Renal cortical epithelial cell (primary cell): Measurements from ENCODE around the gene UROC1. TPM values are rescaled to one million over a fixed set of nuclear protein-coding genes. Genes with fewer than 3 reads are reported as not detected.

Source experiments
- DNase-seq: peaks from one replicate; pipeline ENCODE4 v3.0.0-alpha.2; 2011; ENCODE audit warnings: low read depth
- total RNA-seq: library from RNA; depleted of rRNA; stranded (reverse); fragments of >200 nt; gene quantifications from 2 replicates; pipeline ENCODE4 v1.2.3, GENCODE V29; 2014

Gene UROC1
- total RNA-seq, 1 donor from 2014 or later, result not detected

- DNase-seq, result no peak
Measured at GRCh38 chr3:126495786-126496185, 21.8 kb downstream of the UROC1 start.

- DNase-seq, result no peak
Measured at GRCh38 chr3:126494970-126495230, 22.7 kb downstream of the UROC1 start.

DNA sequence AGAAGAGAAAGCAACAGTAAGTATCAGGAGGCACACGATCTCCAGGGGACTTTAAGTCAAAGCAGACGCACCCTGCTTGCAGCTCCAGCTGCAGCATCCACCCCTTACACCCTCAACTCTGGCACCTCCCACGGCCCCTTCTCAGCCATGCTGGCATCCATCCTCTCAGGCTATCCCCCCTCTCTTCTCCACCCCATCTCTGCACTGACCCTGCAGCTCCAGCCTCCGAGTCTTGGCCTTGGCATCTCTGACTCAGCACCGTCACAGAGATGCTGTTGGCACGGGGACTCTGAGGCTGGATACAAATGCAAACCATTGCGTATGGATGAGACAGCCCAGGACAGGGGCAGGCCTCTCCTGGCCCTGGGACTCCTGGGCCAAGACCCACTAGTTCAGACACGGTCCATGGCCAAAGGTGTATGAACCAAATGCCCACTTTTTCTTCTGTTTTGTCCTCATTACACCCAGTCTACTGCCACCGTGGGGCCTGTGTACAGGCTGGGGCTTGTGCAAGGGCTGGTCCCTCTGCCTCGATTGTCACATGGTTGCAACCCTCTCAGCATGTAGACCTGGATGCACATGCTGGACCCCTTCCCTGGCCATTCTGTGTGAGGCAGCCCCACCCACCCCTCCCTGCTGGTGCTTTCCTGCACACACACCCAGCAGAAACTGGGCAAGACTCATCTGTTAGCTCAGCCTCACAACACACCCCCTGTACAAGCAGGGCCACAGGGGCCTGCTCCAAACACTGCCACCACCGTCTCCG, 23.2 kb downstream of the UROC1 start:
- no peak for DNase-seq

- no peak for DNase-seq
Measured at GRCh38 chr3:126493739-126494138, 23.8 kb downstream of the UROC1 start.

DNA sequence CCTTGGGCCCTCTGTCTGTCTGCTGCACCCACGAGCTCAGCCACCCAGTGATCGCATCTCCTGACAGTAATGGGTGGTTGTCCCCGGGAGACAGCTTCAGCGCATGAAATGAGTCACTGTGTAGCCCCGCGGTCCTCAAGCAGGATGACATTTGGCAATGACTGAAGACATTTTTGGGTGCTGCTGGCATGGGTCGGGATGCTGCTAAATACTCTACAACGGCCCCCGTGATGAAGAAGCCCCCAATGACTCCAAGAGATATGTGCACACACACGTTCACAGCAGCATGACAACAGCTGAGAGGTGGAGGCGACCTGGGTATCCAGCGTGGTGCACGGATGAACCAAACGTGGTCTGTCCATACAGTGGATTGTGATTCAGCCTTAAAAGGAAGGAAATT, 24.5 kb downstream of the UROC1 start:
- no peak for DNase-seq

- DNase-seq, result no peak
Measured at GRCh38 chr3:126491221-126492013, 26.2 kb downstream of the UROC1 start.

GRCh38 chr3:126490619-126491018, 27.0 kb downstream of the UROC1 start:
- no peak for DNase-seq

DNA sequence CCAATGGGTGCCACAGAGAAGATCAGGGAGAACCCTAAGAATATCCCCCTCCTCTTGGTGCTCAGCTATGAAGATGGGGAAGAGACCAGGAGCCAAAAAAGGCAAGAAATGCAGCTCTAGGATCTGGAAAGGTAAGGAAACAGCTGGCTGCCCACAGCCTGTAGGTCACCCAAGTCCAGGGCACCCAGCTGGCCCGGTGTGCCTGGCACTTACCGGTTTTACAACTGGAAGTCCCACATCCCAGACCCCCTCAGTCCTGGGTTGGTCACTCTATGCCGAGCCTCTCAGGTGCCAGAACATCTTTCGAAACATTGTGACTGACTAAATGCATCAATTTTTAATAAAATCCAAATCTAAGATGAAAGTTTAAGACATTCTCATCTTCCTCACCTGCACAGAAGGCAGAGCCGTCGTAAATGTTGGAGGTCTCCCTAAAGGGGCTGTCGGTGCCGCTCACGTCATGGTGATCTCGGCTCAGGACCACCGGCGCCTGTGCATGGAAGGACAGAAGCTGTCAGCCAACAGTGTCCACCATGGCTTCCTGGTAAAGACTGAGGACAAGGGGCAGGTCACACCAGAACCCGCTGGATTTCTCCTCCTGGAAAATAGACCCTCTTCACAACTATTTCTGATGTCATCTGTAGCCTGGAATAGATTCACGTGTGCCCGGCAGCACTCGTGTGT, 28.5 kb downstream of the UROC1 start:
- no peak for DNase-seq

DNA sequence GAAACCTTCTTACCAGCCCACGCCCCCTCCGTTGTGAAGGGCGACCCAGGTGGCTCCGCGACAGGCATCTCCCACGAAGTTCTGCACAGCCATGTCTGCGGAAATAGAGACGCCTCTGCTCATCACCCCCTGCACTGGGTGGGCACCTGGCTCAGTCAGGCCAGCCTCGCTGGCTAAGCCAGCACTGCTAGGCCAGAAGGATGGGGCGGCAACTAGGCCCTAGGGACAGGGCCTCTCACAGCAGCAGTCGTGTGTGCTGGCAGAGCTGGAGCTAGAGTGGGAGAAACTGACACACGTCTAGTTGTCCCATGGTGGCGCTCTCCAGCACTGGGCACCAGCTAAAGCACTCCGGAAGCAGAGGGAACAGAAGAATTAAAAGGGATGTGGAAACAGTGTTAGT, 29.4 kb downstream of the UROC1 start:
- DNase-seq, result no peak

DNA sequence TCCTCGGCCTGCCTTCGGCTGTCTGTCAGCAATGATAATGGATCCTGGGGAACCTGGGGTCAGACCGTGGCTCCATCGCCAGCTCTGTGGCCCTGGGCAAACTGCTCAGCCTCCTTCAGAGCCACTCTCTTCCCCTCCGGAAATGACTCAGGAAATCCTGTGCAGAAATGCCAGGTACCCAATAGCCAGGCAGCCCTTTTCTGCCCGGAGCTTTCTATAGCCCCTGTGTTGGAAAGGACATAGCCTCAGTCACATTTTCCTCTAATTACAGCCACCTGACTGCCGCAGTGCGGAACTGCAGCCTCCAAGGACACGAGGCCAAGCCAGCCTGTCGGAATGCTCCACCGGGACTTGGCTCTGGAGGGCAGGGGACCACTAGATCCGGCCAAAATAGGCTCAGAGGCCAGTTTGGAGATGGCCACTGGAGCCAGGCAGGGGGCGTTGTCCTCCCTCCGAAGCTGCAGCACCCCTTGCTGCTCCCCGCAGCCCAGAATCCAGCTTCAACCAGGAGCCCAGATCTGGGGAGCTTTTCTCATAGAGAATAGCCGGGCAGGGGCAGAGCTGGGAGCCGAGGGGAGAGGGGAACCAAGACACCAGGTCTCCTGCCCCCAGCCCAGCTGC, 30.3 kb downstream of the UROC1 start:
- DNase-seq, result peak; percentile 48

GRCh38 chr3:126486360-126486847, 31.2 kb downstream of the UROC1 start:
- no peak for DNase-seq

DNA sequence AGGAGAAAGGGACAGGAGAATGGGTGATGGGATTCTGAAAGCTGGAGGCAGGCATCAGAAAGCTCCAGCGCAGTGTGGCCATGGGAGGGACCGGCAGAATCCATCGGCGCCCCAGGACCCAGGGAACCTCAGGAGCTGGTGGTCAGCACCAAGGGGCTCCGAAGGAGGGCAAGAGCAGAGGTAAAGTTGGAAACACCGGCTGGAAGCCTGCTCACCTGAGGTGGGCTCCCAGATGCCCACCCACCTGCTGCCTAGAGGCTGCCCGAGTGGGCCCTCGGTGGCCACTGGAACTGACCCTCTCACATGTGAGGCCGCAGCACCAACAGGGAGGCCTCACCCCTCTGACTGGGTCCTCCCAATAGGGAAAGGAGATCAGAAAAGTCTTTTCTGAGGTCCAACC, 31.6 kb downstream of the UROC1 start:
- no peak for DNase-seq

GRCh38 chr3:126485176-126485897, 32.2 kb downstream of the UROC1 start:
- no peak for DNase-seq

DNA sequence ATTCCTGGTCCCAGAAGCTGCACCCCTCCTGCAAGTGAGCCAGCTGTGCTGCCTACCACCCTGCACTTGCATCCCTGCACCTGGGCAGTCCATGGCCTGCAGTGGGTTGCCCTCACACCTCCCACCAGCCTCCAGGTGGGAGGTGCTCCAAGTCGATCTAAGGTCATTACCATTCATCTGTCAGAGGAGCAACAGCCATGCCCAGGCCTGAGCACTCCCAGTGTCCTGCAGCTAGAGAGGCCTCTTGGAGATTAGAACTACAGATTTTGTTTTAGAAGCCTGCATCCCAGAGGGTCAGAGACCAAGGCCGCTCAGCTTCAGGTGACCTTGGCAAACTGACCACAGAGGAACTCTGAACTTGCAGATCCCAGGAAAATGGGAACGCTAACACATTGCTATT, 32.9 kb downstream of the UROC1 start:
- DNase-seq, result no peak

DNA sequence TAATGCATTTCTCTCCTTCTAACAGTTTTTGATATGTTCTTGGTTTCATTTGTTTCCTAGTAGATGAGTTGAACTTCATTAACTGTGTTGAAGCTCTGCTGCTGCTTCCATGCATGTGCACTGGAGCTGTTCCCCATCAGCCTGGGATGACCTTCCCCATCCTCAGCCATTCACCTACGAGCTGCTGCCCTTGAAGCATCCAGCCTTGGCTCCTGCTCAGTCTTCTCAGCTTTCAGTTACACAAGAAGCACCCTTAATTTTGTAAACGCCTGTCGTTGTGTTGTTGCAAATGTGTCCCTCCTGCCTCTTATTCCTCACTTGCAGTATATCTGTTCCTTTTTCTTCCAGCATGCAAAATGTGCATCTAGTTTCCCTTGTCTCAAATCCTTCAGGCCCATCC, 33.4 kb downstream of the UROC1 start:
- DNase-seq, result no peak

GRCh38 chr3:126483321-126483761, 34.2 kb downstream of the UROC1 start:
- no peak for DNase-seq

DNA sequence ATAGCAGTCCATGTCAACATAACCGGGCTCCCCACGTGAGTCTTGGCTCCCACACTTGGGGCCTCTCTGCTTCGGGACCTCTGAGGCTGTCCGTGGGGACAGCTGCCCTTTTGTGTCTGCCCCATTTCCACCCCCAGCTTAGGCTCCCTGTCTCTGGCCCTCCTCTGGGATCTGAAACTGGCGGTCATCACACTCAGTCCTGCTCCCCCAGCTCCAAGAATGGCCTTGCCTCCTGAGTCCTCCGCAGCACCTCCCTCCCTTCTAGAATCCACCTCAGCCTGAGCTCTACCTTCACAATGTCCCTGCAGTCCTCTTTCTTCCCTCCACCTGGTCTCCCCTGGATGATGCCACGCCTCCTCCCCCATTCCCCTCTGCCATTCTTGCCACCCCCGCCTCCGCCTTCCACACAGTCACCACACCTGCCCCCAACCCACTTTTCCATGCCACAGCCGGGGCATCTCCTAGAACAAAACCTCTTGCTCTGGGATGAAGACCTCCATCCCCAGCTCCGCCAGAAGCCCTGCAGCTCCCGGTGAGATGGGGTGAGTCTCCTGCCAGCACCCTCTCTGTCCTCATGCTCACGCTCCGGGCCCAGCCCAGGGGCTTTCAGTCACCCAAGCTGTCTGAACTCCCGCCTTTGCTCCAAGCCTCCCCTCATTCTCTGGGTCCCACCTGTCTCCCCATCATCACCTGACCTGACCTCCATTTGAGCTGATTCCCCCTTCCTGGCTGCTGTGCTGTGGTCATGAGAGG, 34.9 kb downstream of the UROC1 start:
- no peak for DNase-seq

DNA sequence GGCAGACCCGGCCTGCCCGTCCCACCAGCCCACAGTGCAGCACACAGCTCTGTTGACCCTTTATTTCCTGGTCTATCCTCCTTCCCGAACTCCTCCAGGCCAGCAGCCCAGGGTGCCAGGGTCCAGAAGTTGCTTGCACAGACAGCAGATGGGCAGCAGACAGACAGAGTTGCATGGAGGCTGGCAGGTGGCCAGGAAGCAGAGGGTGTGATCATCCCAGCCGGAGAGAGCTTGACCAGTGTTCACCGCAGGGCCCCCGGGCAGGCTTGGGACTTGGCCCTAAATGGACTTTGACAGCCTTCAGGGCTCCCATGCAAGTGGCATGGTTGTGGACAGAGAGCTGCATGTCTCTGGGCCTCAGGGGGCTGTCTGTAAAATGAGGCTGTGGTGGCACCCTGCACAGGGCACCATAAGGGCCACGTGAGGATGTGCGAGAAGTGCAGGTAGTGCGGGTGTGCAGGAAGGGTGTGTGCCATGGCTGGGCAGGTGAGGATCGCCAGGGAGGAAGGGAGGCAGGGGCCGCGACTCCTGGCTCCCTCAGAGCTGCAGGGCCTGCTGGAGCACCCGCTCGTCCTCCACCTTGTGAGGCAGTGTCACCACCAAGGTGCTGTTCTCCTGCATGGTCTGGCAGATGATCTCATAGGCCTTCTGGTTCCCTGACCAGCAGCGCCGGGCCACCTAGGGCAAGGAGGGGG, 35.6 kb downstream of the UROC1 start:
- peak; percentile 25 for DNase-seq

GRCh38 chr3:126480861-126481260, 36.7 kb downstream of the UROC1 start:
- DNase-seq, result no peak

DNA sequence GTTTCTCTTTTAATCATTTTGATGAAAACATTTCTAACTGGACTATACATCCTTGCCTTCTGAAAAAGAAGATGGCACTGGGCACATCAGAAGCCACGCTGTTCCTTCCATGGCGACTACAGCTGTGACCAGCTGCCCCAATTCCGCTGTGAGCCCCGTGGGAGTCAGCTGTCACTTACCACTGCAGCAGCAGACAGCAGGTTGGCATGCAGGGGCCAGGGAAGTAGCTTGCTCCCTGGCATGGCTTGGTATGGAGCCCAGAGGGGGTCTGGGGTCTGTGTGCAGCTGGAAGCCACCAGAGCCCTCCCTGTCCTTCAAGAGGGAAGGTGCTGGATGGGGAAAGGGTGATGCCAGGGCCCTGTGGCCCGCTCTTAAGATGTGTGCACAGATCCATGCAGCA, 37.4 kb downstream of the UROC1 start:
- no peak for DNase-seq
